GM18520 (cell line): Measurements from ENCODE around the gene CCDC8.
"Not testable (repeated sequence)": the region's sequence is repeated elsewhere in the genome, so short reads cannot be mapped to it uniquely, and the experiment has no call there.

Experiments
- ATAC-seq: cut with Tn5 transposase; IDR thresholded peaks from one replicate; pipeline ENCODE4 v1.9.1; 2021; ENCODE audit not compliant: unreplicated experiment

Gene CCDC8

DNA sequence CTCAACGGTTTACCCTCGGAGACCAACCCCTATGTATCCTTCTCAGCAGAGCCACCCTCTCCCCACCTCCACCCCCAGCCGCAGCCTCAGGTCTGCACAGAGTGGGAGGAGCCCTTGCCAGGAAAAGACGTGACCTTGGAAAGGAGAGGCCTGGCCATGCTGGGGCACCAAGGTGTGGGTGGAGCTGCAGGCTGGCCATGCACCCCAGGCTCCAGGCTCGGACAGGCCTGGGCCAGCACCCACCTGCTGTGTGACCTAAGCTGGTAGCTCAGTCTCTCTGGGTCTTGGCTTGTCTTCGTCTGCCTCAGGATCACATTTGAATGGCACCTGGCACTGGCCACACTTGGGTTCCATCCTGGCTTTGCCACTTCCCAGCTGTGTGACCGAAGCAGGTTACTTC, 29.5 kb downstream of the CCDC8 start:
- ATAC-seq, result no peak

DNA sequence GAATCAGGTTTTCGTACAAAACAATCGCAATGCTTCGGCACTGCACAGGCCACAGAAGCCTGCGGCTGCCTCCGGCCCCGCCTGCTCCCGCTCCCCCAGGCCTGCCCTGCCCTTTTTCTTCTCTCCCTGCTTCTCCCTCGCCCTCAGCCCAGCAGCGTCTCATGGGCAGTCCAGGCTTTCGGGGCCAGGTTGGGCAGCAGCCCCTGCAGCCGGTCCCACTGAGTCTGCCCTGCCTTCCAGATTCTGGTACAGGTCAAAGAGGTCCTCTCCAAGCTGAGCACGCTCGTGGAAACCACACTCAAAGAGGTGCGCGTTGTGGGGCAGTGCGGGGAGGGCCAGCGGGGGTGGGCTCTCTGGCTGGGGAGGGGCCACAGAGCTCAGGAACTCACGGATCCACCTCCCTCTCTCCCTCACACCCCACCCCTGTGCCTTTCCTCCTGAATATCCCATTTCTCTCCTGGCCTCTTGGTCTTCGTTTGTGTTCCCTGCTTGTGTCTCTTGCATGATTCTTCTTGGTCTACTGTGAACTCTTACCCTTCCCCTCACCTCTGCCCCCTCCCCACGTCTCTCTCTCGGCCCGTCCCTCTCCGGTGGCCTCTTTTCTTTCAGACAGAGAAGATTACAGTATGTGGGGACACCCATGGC, 30.1 kb downstream of the CCDC8 start:
- no peak for ATAC-seq

GRCh38 chr19:46381756-46382345, 31.5 kb downstream of the CCDC8 start:
- ATAC-seq, result no peak

DNA sequence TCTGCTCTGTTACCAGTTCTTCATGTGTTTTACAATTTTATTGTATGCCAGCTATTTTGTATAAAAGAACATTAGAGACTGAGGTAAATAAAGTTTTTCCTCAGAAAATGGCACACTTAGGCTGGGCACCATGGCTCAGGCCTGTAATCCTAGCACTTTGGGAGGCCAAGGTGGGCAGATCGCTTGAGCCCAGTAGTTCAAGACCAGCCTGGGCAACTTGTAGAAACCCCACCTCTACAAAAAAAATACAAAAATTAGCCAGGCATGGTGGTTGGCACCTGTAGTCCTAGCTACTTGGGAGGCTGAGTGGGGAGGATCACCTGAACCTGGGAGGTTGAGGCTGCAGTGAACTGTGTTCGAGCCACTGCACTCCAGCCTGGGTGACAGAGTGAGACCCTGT, 32.0 kb downstream of the CCDC8 start:
- ATAC-seq, result no peak

DNA sequence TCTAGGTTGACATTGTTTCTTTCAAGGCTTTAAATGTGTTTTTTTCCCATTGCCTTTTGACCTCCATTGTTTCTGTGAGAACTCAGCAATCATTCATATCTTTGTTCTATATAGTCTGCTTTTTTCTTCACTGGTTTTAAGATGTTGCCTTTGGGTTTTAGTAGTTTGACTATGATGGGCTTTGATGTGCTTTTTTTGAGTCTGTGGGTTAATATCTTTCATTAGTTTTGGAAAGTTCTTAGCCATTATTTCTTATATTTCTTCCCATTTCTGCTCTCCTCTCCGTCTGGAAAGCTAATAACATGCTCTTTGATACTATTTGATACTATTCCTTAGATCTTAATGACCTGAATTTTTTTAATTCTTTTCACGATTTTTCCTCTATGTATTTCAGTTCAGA, 32.7 kb downstream of the CCDC8 start:
- ATAC-seq, result no peak

DNA sequence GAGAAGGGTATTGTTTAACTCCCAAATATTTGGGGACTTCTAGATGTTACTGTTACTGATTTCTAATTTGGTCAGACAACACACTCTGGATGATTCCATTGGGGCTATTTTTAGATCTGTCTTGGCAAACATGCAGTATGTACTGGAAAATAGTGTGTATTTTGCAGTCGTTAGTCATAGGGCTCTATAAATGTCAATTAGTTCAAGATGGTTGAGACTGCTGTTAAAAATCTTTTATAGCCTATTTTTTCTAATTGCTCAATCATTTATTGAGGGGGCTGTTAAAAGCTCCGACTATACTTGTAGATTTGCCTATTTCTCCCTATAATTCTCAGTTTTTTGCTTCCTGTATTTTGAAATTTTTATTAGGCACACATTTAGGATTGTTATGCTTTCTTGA, 35.1 kb downstream of the CCDC8 start:
- ATAC-seq, result no peak

- no peak for ATAC-seq
Measured at GRCh38 chr19:46376241-46377153, 36.9 kb downstream of the CCDC8 start.

- not testable (repeated sequence) for ATAC-seq
Measured at GRCh38 chr19:46375476-46376067, 37.8 kb downstream of the CCDC8 start.

DNA sequence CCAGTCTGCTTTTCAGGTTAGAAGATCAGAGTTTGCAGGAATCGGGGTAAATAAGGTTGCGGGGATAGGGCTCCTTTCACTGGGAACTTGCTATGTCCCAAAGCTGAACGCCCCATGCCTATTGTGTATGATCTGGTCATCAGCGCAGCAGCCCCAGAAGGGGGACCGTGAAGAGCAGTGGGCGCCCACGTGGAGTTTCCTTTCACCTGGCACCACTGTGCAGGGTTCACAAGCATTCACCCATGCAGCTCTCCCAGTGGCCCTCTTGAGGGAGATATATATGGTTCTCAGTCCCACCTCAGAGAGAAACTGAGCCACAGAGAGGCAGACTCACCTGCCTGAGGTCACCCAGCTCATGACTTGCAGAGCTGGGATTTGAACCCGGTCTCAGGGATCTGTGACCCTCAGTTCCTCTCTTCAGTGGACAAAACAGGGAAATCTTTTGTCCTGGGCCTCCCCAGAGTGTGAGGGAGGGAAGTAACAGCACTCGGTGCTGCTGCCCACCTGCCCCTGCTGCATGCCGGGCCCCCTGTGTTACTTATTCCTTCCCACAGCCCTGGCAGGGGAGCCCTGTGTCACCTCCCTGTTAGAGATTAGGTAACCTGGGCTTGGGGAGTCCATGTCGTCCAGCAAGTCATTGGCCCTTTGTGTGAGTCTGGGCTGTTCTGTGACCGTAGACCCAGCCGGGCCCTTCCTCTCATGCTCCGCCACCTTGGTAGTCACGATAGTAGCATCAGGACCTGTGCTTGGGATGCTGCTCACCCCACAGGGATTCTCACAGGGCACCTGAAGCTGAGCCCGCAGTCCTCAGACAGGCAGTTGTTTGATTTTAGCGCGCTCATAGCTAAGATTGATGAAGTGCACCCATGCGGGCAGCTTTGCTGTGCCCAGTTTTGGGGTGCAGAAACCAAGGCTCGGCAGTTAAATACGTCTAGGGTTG, 38.6 kb downstream of the CCDC8 start:
- ATAC-seq, result no peak

- no peak for ATAC-seq
Measured at GRCh38 chr19:46373491-46374359, 39.6 kb downstream of the CCDC8 start.

DNA sequence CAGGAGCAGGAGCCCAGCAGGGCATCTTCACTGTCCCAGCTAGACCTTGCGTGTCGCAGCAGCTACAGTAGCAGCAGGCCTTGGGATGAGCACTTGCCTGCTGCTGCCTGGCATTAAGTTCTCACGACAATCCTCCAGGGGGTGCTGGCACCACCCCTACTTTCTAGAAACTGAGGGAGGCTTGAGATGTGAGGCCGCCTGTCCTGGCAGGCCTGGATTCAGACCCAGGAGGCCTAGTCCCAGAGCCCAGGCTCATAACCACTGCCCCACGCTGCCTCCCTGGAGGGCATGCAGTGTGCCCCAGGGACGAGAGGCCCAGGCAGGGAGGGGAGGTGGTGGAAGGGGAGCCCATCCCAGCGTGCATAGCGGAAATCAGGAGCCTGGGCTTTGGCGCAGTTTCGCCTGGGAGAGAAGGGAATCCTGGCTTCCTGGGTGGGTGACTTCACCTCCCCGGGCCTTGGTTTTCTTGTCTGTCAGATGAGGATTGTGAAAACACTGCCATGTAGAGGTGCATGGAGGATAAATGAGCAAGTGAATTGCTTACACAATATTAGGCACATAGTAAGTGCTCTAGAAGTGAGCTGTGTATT, 40.4 kb downstream of the CCDC8 start:
- ATAC-seq, result no peak

GRCh38 chr19:46371371-46371901, 41.9 kb downstream of the CCDC8 start:
- ATAC-seq, result no peak

DNA sequence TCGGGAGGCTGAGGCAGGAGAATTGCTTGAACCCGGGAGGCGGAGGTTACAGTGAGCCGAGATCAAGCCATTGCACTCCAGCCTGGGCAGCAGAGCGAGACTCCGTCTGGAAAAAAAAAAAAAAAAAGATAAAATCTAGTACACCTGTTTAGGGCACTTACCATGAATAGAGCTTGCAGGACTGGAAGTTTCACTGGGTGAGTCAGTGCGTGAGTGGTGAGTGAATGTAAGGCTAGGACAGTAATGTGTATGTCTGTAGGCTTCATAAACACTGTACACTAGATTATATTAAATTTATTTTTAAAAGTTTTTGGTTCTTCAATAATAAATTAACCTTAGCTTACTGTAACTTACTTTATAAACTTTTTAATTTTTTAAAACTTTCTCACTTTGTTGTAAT, 43.5 kb downstream of the CCDC8 start:
- no peak for ATAC-seq

- ATAC-seq, result no peak
Measured at GRCh38 chr19:46368116-46368515, 45.2 kb downstream of the CCDC8 start.

DNA sequence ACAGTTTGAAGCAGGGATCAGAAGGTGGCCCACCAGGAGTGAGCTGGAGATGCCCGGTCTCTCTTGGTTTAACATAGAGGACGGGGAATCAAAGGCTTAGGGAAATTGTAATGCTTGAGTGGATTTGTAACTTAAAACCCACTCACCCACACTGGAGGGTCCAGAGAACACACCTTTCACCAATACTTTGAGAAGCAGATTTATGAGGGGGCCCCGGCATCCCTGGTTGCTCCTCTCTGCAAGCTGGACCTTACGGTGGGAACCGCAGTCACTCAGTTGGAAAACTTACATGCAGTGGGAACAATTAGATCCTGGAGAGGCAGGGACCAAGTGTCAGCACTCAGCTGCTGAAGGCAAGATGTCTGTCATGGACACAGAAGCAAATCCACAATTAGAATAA, 45.9 kb downstream of the CCDC8 start:
- ATAC-seq, result no peak

- ATAC-seq, result no peak
Measured at GRCh38 chr19:46366620-46367292, 46.6 kb downstream of the CCDC8 start.

DNA sequence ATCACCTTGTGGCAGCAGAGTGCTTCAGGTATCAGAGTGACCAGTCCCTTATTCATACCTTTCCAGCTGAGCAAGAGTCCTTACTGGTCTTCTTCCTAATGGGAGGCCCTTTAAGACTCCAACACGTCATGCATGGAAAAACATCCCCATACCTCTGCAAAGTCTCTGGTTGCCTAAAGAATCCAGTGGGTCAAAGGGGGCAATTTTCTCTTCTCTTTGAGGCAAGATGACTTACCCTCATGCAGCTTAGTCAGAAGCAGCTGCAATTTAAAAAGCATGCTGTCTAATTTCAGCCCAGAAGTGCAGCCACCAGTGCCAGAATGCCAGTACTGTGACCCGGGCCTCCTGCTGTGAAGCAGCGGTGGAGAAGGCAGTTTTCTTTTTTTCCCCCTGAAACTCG, 47.8 kb downstream of the CCDC8 start:
- ATAC-seq, result no peak

DNA sequence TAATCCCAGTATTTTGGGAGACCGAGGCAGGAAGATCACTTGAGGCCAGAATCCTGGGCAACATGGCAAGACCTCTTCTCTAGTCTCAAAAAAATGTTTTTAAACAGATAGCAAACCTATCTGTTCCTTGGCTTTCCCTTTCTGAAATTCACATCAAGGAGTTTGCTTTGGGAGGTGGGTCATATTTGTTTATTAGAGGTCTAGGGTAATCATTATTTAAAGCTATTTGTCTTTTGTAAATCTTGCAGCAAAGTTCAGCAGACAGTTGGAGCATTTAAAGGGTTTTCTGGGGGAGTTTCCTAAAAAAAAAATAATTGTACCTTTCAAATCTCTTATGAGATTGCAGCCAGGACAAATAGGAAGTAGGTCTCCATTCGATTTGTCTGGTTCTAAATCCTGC, 49.0 kb downstream of the CCDC8 start:
- ATAC-seq, result no peak
